H1 (cell line): ENCODE measurements around the gene EBLN2. TPM values are rescaled to one million over a fixed set of nuclear protein-coding genes. Genes with fewer than 3 reads are reported as not detected.

Experiments
- HDAC6 ChIP-seq: IDR thresholded peaks from one replicate; pipeline ENCODE4 v1.7.1; 2012; ENCODE audit warnings: low read depth, mild to moderate bottlenecking, inconsistent platforms, low read length, moderate library complexity
- RNF2 ChIP-seq: fragments of 200-900, 300-1000 bp; sonication (generic); IDR thresholded peaks from 2 replicates; pipeline ENCODE4 v1.7.1; 2016; ENCODE audit warnings: borderline replicate concordance, low read depth, mild to moderate bottlenecking, antibody characterized with exemption, low read length; ENCODE audit not compliant: poor library complexity, severe bottlenecking; ENCODE audit errors: missing control alignments
- polyA plus RNA-seq, 7 experiments: library from polyadenylated mRNA; depleted of rRNA in 3 of 7; stranded (reverse) in 5 of 7; unstranded in 2 of 7; fragments of >200 nt in 5 of 7; fragments of 200-250 nt in 2 of 7; gene quantifications; 1 replicate in 5 of 7; 2 replicates in 1 of 7; 4 replicates in 1 of 7; pipeline versions ENCODE4 v1.2.1 to v1.2.3, GENCODE V29; 2011 to 2013; ENCODE audit warnings: missing spikeins in 2 of 7, mixed read lengths in 2 of 7
- total RNA-seq: library from RNA; stranded (reverse); fragmentation: NEBNext Ultra II Directional; extraction: Animal tissue kit (Norgen Biotek cat#: 25700); gene quantifications from 2 replicates; pipeline ENCODE4 v1.2.1, GENCODE V29; 2021

The EBLN2 gene
- total and polyA plus RNA-seq, 2 of the 8 experiments (the other 6 are each of a cell fraction or from before 2014, with no cell fraction given): 1.9 to 3.8 TPM

DNA sequence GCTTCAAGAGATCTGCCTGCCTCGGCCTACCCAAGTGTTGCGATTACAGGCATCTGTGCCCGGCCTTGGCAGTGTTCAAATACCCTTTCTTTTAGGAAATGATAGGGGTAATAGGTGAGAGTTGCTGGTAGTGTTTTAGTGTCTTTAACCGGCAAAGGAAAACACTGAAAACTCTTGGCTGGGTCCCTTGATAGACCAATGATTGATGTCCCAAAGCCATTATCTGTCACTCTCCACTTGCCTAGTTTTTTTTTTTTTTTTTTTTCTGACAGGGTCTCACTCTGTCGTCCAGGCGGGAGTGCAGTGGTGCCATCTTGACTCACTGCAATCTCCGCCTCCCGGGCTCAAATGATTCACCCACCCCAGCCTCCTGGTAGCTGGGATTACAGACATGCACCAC lies 19.7 kb downstream of the EBLN2 start (continued):
- TF ChIP-seq RNF2 (no peak), HDAC6 (no peak)
